Measurements from ENCODE around the gene RPS3. TPM values are rescaled to one million over a fixed set of nuclear protein-coding genes. Genes with fewer than 3 reads are reported as not detected.

RPS3 gene
- total and polyA plus RNA-seq, 2 experiments from 2014 or later, result 1,745 to 2,793 TPM

DNA sequence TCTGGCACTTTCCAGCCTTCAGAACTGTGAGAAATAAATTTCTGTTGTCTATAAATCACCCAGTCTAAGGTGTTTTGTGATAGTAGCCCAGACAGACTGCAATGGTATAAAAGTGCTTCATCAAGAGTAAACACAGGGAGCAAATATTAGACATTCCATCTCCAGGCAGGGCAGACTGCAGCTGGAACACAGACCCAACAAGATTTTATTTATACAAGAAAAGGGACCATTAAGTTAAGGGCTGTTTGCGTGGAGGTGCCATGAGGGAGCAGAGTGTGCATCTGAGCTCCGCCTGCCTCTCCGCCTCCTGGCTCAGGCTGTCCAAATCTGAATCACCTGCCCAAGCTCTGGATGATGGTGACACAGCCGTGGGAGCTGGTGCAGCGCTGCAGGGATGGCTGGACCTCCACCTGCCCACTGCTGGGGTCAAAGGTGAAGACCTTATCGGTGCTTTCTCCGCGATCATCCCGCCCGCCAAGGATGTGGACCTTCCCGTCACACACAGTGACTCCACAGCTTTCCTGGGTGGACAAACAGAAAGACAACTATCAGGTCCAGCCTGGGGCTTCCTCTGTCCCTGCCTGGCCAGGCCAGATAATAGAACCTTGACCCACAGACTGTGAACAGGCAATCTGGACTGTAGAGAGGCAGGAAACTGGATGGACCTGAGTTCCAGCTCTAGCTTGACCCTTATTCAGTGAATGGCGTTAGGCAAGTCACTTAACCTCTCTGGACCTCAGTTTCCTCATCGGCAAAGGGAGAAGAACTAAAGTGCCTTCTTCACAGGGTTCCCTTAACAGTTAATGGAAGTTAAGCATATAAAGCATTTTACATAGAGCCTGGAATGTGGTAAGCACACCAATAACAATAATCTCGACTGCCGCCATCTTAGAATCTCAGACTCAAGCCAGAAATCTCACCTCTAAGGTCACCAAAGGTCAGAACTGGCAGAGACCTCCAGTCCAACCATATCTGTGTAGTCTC lies 23.2 kb downstream of the RPS3 start:
- H3K4me2 ChIP-seq, result no peak overlapping the region
- Mint-ChIP-seq H3K4me3 (no peak overlapping the region), H3K27ac (no peak overlapping the region), H3K27me3 (ENCODE audit: insufficient read depth, low read depth, poor library complexity) (peaks cover 15% of the 10 kb centered on the region), H3K9me3 (no peaks in the 10 kb centered on the region; the same call in 2 of the 3 replicates), H3K36me3 (ENCODE audit: low read depth) (peaks cover 8% of the 10 kb centered on the region; the same call in 1 of the 3 replicates), H3K4me1 (peaks cover 14% of the 10 kb centered on the region; the same call in 2 of the 3 replicates)
- H3K9me2 ChIP-seq (ENCODE audit: insufficient read depth), result no peaks in the 10 kb centered on the region
- peaks cover 9% of the 10 kb centered on the region; the same call in 1 of the 2 replicates for H3K4me1 ChIP-seq (ENCODE audit: insufficient read depth)
- no peaks in the 10 kb centered on the region; the same call in 1 of the 2 replicates for H4K20me1 ChIP-seq (replicated peaks; ENCODE audit: insufficient read depth)
- ATAC-seq, result no peak
- no peak overlapping the region for H3K4me3 ChIP-seq
- no peaks in the 10 kb centered on the region for H3F3A ChIP-seq (replicated peaks; ENCODE audit: low read depth)
- no peaks in the 10 kb centered on the region for H3K36me3 ChIP-seq (ENCODE audit: insufficient read depth)
- H3K79me2 ChIP-seq (replicated peaks; ENCODE audit: insufficient read depth), result no peaks in the 10 kb centered on the region
- no peak for DNase-seq (ENCODE audit: low spot score)
- H3K27me3 ChIP-seq (ENCODE audit: insufficient read depth), result peaks cover 6% of the 10 kb centered on the region
- TF ChIP-seq NANOG (IDR thresholded peaks at IDR 0.05; ENCODE audit: borderline replicate concordance) (no peak), CREB1 (CRISPR knock-in tag; IDR thresholded peaks at IDR 0.05; ENCODE audit: low read depth) (no peak), STAT1 (IDR thresholded peaks at IDR 0.05; ENCODE audit: unreplicated experiment) (no peak)
- no peak overlapping the region for H2AFZ ChIP-seq
- no peak overlapping the region for H3K27ac ChIP-seq (ENCODE audit: low read depth)

DNA sequence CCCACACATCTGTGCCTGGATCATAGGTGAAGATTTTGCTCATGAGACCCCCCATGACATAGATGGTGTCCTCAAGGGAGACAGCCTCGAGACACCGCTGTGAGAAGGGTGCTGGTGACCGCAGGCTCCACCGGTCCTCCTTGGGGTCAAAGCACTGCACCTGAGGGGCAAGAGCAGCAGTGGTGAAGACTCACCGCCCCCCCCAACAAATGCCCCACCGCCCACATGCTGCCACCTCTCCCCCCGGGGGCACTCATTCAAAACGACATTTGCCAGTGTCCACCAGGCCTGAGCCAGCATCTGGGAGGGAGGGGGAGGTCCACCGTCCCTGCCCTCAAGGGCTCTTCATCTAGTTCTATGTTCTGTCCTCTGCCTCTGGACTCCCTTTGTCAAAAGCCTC lies 24.4 kb downstream of the RPS3 start:
- Mint-ChIP-seq H3K27ac (no peak overlapping the region), H3K4me3 (no peak overlapping the region), H3K36me3 (ENCODE audit: low read depth) (peaks cover 17% of the 10 kb centered on the region), H3K27me3 (ENCODE audit: insufficient read depth, low read depth, poor library complexity) (peaks cover 27% of the 10 kb centered on the region), H3K9me3 (peaks cover 9% of the 10 kb centered on the region), H3K4me1 (peaks cover 14% of the 10 kb centered on the region; the same call in 2 of the 3 replicates)
- Histone ChIP-seq H2AFZ (no peak overlapping the region), H3K36me3 (ENCODE audit: insufficient read depth) (no peaks in the 10 kb centered on the region), H3K4me3 (no peak overlapping the region), H3K27me3 (ENCODE audit: insufficient read depth) (peaks cover 18% of the 10 kb centered on the region), H4K20me1 (replicated peaks; ENCODE audit: insufficient read depth) (no peaks in the 10 kb centered on the region; the same call in 1 of the 2 replicates), H3K79me2 (replicated peaks; ENCODE audit: insufficient read depth) (no peaks in the 10 kb centered on the region), H3K4me1 (ENCODE audit: insufficient read depth) (peaks cover 9% of the 10 kb centered on the region; the same call in 1 of the 2 replicates), H3K9me2 (ENCODE audit: insufficient read depth) (no peaks in the 10 kb centered on the region), H3F3A (replicated peaks; ENCODE audit: low read depth) (no peaks in the 10 kb centered on the region), H3K4me2 (no peak overlapping the region), H3K27ac (ENCODE audit: low read depth) (no peak overlapping the region)
- TF ChIP-seq ZNF331 (CRISPR knock-in tag; IDR thresholded peaks at IDR 0.05; ENCODE audit: low read depth), result no peak
- no peak for TF ChIP-seq EZH2 (IDR thresholded peaks at IDR 0.05; ENCODE audit: low read depth, unreplicated experiment)
- no peak; the same call in 1 of the 2 replicates for TF ChIP-seq POLR2AphosphoS5 (IDR thresholded peaks at IDR 0.05; ENCODE audit: low read depth)
- no peak for TF ChIP-seq JUNB (IDR thresholded peaks at IDR 0.05; ENCODE audit: unreplicated experiment)
- TF ChIP-seq ZNF114 (CRISPR knock-in tag; IDR thresholded peaks at IDR 0.05), result no peak
- no peak for TF ChIP-seq EZH2phosphoT487 (IDR thresholded peaks at IDR 0.05; ENCODE audit: unreplicated experiment)
- TF ChIP-seq, protein P1, sequence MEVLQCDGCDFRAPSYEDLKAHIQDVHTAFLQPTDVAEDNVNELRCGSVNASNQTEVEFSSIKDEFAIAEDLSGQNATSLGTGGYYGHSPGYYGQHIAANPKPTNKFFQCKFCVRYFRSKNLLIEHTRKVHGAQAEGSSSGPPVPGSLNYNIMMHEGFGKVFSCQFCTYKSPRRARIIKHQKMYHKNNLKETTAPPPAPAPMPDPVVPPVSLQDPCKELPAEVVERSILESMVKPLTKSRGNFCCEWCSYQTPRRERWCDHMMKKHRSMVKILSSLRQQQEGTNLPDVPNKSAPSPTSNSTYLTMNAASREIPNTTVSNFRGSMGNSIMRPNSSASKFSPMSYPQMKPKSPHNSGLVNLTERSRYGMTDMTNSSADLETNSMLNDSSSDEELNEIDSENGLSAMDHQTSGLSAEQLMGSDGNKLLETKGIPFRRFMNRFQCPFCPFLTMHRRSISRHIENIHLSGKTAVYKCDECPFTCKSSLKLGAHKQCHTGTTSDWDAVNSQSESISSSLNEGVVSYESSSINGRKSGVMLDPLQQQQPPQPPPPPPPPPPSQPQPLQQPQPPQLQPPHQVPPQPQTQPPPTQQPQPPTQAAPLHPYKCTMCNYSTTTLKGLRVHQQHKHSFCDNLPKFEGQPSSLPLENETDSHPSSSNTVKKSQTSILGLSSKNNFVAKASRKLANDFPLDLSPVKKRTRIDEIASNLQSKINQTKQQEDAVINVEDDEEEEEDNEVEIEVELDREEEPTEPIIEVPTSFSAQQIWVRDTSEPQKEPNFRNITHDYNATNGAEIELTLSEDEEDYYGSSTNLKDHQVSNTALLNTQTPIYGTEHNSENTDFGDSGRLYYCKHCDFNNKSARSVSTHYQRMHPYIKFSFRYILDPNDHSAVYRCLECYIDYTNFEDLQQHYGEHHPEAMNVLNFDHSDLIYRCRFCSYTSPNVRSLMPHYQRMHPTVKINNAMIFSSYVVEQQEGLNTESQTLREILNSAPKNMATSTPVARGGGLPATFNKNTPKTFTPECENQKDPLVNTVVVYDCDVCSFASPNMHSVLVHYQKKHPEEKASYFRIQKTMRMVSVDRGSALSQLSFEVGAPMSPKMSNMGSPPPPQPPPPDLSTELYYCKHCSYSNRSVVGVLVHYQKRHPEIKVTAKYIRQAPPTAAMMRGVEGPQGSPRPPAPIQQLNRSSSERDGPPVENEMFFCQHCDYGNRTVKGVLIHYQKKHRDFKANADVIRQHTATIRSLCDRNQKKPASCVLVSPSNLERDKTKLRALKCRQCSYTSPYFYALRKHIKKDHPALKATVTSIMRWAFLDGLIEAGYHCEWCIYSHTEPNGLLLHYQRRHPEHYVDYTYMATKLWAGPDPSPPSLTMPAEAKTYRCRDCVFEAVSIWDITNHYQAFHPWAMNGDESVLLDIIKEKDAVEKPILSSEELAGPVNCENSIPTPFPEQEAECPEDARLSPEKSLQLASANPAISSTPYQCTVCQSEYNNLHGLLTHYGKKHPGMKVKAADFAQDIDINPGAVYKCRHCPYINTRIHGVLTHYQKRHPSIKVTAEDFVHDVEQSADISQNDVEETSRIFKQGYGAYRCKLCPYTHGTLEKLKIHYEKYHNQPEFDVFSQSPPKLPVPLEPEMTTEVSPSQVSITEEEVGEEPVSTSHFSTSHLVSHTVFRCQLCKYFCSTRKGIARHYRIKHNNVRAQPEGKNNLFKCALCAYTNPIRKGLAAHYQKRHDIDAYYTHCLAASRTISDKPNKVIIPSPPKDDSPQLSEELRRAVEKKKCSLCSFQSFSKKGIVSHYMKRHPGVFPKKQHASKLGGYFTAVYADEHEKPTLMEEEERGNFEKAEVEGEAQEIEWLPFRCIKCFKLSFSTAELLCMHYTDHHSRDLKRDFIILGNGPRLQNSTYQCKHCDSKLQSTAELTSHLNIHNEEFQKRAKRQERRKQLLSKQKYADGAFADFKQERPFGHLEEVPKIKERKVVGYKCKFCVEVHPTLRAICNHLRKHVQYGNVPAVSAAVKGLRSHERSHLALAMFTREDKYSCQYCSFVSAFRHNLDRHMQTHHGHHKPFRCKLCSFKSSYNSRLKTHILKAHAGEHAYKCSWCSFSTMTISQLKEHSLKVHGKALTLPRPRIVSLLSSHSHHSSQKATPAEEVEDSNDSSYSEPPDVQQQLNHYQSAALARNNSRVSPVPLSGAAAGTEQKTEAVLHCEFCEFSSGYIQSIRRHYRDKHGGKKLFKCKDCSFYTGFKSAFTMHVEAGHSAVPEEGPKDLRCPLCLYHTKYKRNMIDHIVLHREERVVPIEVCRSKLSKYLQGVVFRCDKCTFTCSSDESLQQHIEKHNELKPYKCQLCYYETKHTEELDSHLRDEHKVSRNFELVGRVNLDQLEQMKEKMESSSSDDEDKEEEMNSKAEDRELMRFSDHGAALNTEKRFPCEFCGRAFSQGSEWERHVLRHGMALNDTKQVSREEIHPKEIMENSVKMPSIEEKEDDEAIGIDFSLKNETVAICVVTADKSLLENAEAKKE (CRISPR knock-in tag; IDR thresholded peaks at IDR 0.05), result no peak
- TF ChIP-seq NANOG (IDR thresholded peaks at IDR 0.05; ENCODE audit: borderline replicate concordance), result no peak
- TF ChIP-seq, protein P2, sequence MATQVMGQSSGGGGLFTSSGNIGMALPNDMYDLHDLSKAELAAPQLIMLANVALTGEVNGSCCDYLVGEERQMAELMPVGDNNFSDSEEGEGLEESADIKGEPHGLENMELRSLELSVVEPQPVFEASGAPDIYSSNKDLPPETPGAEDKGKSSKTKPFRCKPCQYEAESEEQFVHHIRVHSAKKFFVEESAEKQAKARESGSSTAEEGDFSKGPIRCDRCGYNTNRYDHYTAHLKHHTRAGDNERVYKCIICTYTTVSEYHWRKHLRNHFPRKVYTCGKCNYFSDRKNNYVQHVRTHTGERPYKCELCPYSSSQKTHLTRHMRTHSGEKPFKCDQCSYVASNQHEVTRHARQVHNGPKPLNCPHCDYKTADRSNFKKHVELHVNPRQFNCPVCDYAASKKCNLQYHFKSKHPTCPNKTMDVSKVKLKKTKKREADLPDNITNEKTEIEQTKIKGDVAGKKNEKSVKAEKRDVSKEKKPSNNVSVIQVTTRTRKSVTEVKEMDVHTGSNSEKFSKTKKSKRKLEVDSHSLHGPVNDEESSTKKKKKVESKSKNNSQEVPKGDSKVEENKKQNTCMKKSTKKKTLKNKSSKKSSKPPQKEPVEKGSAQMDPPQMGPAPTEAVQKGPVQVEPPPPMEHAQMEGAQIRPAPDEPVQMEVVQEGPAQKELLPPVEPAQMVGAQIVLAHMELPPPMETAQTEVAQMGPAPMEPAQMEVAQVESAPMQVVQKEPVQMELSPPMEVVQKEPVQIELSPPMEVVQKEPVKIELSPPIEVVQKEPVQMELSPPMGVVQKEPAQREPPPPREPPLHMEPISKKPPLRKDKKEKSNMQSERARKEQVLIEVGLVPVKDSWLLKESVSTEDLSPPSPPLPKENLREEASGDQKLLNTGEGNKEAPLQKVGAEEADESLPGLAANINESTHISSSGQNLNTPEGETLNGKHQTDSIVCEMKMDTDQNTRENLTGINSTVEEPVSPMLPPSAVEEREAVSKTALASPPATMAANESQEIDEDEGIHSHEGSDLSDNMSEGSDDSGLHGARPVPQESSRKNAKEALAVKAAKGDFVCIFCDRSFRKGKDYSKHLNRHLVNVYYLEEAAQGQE (IDR thresholded peaks at IDR 0.05; ENCODE audit: unreplicated experiment), result no peak
- ATAC-seq (no peak), DNase-seq (ENCODE audit: low spot score) (no peak)
